Urothelium cell line (cell line): Measurements from ENCODE around the gene DNAJC6.
A peak's percentile ranks its signal among the peaks of the same experiment; 100 is the strongest.
"Not testable (repeated sequence)": the region's sequence is repeated elsewhere in the genome, so short reads cannot be mapped to it uniquely, and the experiment has no call there.

Experiments
- DNase-seq: peaks from one replicate; pipeline ENCODE4 v3.0.0; 2011; ENCODE audit warnings: low spot score, mixed read lengths
- FAIRE-seq: peaks from 2 replicates; lab custom pipeline; 2011; peaks lifted over from hg19 to GRCh38; lab: Jason Lieb, UNC

The DNAJC6 gene

DNA sequence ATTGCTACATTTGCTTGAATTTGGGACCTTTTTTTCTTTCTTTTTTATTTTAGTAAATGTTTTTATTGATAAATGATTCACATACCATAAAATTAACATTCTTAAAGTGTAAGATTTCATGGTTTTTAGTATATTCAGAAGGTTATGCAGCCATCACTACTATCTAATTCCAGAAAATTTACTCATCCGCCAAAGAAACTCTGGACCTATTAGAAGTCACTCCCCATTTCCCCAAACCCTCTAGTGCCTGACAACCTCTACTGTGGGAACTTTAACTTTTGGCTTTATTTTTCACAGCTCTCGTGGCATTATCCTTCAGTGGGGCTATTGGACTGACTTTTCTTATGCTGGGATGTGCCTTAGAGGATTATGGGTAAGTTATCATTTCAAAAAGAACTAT lies 115.7 kb downstream of the DNAJC6 start:
- FAIRE-seq: no peak
- no peak for DNase-seq

DNA sequence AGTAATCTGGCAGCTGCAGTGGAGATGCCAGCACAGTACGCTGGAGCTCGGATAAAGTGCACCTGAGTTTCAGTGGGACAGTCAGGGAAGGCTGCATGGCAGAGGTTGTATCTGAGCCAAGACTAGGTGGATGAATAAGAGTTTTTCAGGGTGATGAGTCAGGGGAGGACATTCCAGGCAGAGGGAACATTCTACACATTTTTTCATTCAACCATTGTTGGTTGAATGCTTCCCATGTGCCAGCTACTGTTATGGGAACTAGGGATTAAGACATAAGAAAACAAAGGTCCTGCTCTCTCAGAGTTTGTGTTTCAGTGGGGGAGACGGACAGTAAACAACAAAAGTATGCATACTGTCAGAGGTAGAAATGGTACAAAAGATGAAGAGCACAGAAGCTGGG lies 116.4 kb downstream of the DNAJC6 start:
- no peak for FAIRE-seq
- peak; percentile 71 for DNase-seq

DNA sequence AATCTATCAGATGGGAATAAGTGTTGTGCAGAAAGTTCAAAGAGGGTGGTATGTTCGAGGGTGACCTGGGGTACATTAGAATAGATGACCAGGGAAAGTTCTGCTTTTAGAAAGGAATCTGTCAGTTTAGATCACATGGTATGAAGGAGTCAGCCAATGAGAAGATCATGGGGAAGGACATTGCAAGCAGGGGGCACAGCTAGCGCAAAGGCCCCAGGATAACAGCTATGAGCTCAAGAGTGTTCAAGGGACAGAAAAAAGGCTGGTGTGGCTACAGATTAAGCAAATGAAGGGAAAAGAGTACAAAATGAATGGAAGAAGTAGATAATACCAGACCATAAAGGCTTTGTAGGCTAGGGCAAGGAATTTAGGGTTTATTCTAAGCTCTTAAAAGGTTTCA lies 119.7 kb downstream of the DNAJC6 start:
- no peak for DNase-seq
- FAIRE-seq: no peak

DNA sequence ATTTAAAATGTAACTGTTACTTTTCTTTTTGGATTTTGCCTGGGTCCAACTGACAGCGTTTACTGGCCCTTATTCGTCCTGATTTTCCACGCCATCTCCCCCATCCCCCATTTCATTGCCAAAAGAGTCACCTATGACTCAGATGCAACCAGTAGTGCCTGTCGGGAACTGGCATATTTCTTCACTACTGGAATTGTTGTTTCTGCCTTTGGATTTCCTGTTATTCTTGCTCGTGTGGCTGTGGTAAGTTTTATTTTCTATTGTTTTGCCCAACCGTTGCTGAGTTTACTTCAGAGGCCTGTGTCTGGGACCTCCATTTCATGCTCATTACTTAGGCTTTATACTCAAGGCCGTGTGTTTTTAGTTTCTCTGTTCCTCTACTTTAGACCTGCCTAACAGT lies 120.5 kb downstream of the DNAJC6 start:
- DNase-seq: peak; percentile 63
- FAIRE-seq: no peak

DNA sequence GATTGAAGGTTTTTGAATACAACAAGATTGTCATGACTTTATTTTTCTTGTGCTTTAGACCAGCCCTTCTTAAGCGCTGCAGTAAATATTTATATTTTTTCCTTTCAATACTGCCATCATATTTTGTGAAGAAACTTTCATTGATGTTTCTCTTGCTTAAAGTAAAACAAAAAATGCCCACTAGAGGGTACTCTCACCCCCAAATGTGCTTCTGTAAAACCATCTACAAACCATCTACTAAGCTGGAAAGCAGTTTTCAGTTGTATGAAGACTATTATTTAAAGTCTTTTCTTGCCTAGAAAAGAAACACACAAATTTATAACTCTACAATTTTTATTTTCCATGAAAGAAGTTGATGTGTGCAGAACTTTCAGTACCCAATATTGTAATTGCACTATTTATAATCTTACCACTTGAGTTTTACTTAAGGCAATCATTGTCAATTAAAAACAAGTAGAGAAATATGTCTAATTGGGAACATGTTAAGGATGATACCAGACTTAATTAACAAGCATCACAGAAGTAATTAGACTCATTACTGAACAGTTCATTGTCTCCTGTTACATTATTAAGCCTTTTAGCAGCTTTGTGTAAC lies 121.9 kb downstream of the DNAJC6 start:
- no peak for DNase-seq
- no peak for FAIRE-seq

DNA sequence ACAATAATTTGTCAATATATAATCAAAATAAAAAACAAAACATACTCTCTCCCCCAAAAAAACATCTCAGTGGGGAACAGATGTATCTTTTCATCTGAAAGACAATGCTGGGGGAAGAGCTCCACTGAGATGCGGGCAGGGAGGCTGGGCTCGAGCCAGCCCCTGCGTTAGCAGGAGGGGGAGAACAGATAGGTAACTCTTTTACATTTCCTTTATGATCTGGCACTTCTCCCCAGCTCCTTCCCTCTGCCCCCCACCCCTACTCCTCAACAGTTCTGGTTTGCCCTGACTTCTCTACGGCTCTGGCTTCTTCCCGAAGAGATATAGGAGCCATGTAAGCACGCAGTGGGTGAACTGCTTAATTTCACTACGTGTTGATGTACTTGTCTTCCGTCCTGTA lies 123.6 kb downstream of the DNAJC6 start:
- FAIRE-seq (no peak), DNase-seq (no peak)

DNA sequence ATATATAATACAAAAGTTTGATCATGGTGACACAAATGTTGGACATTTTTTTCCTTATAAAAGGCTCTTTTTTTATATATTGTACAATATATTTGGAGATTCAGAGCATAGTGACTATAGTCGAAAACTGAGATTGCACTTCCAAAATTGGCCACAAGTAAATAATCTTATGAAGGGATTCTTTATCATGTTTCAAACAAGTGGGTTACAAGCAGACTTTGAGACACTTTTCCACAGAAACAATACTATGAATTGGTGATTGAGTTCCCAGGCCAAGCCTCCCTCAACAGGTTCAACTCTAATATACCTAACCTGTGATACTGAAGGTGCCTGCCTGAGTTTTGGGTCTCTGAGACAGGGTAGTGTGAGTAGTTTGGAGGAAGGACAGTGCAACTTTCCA lies 124.9 kb downstream of the DNAJC6 start:
- FAIRE-seq: no peak
- no peak for DNase-seq

DNA sequence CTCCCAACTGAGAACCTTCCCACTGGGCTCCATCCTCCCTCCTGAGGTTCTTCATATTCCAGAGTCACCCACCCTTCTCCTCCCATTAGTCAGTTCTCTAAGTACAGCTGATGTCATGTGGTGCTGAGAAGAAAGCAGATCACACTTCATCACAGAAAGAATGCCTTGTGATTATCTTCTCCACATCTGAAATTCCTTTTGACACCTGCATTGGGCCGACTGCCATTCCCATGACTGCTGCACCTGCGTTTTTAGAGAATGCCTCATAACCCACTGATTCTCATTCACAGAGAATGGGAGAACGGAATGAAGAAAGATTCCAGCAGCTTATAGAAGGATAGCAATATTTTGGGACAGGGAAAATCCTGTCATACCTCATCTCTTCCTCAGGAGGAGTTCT lies 125.4 kb downstream of the DNAJC6 start:
- FAIRE-seq: no peak
- peak; percentile 14 for DNase-seq

DNA sequence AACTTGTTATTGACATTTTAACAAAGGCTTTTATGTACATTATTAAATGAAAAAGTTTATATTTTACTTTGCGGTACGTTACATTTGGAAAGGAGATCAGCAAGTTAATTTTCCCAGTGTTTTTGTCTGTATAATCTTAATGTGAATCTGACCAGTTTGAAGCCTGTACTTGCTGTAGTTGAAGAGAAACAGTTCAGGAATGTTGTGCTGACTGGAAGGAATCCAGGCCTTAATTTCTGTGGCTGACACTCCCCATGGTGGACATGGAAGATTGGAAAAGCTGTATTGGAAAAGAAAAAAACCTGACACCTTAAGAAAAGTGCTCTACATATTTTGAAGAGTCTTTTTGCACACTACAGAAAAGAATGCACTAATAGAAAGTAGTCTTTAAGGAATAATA lies 126.6 kb downstream of the DNAJC6 start:
- no peak for DNase-seq
- FAIRE-seq: no peak

DNA sequence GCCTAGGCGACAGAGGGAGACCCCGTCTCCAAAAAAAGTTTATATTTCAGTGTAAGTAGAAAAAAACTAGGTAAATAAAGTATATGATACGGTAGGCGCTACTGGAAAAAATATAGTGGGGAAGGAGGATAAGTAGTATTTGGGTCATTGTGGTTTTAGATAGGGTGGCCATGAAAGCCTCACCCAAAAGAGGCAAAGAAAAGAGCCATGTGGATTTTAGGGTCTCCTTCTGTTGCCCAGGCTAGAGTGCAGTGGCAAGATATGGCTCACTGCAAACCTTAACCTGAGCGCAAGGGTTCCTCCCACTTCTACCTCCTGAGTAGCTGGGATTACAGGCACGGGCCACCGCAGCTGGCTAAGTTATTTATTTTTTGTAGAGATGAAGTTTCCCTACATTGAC lies 128.3 kb downstream of the DNAJC6 start:
- DNase-seq: no peak
- no peak for FAIRE-seq

DNA sequence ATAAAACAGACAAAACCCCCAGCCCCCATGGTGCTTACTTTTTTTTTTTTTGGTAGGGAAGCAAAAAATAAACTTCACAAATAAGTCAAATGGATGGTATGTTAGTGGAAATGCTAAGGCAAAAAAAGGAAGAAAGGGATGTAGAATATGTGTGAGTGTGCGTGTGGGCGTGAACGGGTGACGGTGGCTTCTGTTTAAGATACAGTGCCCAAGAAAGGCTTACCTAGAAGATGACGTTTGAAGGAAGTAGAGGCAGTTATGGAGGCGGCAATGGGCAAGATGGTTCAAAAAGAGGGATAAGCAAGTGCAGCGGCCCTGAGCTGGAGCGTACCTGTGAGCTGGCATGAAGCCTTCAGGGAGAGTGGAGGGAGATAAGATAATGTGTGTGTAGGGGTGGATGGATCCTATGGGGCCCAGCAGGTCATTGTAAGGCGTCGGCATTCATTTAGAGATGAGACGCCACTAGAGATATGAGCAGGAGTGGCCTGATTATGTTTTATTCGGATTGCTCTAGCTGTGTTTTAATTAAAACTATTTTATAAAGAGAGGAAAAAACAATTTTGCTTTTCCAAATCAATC lies 131.1 kb downstream of the DNAJC6 start:
- no peak for DNase-seq

DNA sequence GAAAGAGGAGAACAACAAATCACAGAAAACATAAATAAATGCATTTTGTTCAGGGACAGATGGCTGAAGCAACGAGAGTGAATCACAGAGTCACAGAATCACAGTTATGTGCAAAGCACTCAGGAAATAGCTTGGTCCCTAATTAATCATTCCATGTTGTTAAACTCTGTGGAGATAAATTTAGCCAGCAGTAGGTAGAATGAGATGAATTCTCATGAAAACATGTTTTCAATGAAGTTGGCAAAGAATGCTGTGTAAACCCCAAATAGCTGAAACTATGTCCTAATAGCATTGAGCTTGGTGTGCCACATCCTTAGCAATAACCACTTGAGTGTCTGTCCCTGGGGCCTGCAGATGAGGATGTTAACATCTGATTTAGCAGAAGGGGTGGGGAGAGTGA lies 131.6 kb downstream of the DNAJC6 start:
- FAIRE-seq (no peak), DNase-seq (no peak)

More for the DNA sequence above, 131.1 kb downstream of the DNAJC6 start:
- FAIRE-seq: no peak

DNA sequence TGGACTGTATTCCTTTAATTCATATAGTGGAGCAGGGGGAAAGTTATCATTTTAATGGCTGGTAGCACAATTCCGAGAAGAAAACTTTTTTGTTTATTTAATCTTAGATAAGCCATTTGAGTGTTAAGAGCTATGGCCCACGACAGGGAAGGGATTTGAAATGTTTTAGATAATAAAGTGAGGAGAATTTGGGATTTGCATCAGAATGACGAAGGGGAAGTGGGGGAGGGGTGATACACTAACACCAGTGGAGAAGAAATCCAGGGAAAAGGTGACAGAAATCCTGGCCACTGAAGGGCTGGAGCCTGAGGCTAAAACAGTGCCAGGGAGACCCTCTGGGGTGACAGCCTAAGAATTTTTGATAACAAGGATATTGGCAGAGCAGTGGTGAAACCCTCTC lies 132.1 kb downstream of the DNAJC6 start:
- DNase-seq (no peak), FAIRE-seq (no peak)

DNA sequence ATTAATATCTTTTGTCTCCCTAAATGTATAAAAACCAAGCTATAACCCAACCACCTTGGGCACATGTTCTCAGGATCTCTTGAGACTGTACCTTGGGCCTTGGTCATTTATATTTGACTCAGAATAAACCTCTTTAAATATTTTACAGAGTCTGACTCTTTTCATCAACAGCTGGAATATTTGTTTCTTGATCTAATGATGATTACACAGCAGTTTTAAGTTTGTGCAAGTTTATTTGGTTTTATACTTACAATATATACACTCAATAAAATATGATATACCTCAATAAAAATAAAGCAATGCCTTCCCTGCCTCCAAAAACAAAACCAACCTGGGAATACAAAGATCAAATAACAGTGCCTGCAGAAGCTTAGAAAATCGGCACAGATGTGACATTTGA lies 133.1 kb downstream of the DNAJC6 start:
- no peak for FAIRE-seq
- no peak for DNase-seq

DNA sequence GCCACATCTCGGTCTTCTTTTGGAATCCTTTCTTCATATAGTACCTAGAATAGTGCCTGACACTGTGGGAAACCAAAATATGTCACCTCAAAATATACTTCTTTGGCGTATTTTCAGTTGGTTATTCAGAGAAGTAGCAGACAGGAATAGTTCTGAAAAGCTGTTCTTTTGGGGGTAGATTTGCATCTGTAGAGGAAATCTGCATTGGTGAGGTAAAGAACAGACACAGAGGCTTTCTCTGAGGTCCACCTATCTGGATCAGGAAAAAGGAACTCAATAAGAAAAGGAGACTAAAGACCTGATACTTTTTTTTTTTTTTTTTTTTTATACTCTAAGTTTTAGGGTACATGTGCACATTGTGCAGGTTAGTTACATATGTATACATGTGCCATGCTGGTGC lies 134.3 kb downstream of the DNAJC6 start:
- FAIRE-seq (no peak), DNase-seq (no peak)

DNA sequence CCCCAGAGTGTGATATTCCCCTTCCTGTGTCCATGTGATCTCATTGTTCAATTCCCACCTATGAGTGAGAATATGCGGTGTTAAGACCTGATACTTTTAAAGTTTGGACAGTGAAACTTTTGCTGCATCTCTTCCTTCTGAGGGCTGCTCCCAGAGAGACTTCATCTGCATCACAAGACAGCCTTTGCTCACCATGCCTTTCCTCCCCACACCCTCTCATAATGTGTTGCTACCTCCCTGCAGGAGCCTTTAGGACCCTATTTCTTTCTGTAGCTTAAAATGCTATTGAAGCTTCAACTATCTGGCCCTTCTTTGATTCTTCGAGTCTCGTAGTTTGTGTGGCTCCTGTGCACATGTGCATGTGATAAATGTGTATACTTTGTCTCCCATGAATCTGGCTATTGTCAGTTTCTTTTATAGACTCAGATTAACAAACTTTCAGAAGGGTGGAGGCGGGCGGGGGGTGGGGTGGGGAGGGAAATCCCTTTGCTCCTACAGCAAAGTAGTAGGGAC lies 134.8 kb downstream of the DNAJC6 start:
- DNase-seq (no peak), FAIRE-seq (no peak)

DNA sequence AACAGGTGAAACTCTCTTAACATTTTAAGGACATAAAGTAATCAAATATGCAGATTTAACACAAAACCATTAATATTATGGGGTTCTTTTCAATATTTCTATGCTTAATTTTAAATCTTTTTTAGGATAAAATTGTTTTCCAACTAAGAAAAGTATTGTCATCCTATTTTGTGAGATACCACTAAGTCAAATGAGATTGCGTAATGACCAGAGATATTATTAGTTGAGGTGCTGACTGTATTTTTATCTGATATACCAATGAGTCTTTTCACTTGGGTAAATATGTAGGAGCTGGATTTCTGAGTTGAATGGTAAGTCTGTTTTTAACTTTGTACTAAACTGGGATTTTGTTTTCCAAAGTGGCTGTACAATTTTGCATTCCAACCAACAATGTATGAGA lies 136.5 kb downstream of the DNAJC6 start:
- FAIRE-seq: no peak
- no peak for DNase-seq

DNA sequence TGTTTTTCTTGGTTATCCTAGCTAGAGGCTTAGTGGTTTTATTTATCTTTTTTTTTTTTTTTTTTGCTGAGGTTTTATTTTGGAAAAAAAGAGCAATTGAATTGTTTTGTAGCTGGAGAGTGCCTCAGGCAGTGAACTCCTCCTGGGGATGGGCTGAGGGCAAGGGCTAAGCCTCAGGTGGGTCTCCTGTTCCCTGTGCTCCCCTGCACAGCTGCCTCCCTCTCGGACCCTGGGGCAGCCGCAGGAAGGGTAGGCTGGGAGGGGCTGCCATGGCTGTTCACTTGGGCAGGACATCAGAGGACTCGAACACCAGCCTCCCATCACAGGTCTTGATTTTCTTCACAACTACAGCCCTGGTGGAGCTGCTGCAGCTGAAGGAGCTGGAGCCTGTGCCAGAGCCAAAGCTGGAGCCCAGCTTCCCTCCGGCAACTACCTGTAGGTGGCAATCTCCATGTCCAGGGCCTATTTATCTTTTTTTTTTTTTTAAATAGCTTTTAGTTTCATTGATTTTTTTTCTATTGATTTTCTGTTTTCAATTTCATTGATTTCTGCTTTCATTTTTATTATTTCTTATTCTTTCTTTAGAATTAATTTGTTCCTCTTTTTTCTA lies 140.0 kb downstream of the DNAJC6 start:
- FAIRE-seq: no peak
- DNase-seq: no peak

DNA sequence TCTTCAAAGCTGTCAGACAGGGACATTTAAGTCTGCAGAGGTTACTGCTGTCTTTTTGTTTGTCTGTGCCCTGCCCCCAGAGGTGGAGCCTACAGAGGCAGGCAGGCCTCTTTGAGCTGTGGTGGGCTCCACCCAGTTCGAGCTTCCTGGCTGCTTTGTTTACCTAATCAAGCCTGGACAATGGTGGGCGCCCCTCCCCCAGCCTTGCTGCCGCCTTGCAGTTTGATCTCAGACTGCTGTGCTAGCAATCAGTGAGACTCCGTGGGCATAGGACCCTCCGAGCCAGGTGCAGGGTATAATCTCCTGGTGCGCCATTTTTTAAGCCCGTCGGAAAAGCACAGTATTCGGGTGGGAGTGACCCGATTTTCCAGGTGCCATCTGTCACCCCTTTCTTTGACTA lies 146.3 kb downstream of the DNAJC6 start:
- not testable (repeated sequence) for FAIRE-seq, DNase-seq

DNA sequence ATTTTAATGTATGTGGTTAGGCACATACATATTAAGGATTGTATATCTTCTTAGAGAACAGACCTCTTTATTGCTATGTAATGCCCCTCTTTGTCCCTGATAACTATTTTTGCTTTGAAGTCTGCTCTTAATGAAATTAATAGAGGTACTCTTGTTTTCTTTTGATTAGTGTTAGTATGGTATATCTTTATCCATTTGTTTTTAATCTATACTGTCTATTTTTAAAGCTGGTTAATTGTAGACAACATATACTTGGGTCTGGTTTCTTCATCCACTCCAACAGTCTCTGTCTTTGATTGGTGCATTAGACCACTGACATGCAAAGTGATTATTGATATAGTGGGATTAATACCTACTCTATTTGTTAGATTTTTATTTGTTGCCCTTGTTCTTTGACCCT lies 147.1 kb downstream of the DNAJC6 start:
- no peak for DNase-seq
- FAIRE-seq: no peak

DNA sequence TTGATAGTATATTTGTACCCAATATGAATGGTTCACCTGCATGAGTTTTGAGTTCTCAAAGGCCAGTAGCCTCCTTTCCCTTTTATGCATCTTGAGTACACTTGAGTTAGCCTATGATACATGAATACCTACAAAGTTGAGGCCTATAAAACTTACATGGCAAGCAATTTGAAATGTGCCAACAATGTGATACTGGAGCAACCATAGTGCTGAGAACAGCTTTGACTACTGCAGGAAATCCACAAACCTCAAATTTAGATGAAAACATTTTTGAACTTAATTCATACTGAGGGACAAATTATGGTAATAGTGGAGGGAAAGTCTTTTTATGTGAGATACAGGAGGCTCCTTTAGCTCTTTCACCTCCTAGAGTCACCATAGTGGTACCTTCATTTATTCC lies 148.5 kb downstream of the DNAJC6 start:
- no peak for FAIRE-seq
- no peak for DNase-seq

DNA sequence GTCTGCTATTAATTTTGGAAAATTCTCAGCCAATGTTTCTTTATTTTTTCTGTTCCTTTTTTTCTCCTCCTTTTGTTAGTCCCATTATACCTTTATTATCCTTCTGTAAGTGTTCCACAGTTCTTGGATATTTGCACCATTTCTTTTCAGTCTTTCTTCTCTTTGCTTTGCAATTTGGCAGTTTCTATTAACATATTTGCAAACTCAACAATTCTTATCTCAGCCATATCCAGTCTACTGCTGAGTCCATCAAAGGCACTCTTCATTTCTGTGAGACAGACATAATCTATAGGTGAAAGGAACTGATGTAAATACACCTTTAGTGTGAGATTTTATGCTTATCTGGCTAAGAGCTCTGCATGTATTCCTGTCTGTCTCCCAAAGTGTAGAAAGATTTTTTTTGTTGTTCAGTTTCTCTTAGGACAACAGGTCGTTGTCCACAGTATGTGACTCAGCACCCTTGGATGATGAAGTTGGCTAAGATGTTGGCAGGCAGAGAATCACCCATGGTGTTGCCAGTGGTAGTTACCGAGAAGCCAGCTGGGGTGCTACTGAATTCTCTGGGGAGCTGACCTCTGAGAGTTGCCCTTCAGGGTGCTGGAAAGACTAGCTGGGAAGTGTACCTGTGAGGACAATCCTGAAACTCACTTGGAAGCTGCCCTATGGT lies 149.5 kb downstream of the DNAJC6 start:
- DNase-seq: no peak
- no peak for FAIRE-seq
